ENCODE data around the gene CPNE7. TPM values are rescaled to one million over a fixed set of nuclear protein-coding genes. Genes with fewer than 3 reads are reported as not detected.

Gene CPNE7
- total RNA-seq, 1 experiment from 2014 or later, result 40.4 TPM

DNA sequence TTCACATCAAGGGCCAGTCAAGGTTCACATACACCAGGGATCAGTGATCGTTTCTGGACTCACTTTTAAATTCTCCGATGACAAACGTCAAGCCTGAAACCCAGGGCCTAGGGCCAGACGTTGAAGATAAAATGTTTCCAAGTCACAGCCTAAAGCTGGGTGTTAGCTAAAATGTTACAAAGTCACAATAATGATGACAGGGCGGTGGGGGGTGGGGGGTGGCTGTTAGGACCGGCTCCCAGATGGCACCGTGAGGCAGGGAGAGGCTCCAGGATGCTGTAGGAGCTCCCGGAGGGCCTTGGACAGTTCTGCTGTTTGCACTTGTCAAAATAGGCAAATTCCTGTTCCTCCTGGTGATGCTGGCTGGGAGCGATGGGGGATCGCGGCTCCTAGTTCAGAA, 31.4 kb upstream of the CPNE7 start:
- Histone ChIP-seq H3K4me3 (ENCODE audit: low read depth, low read length) (no peak overlapping the region), H3K4me1 (no peaks in the 10 kb centered on the region), H3K27me3 (replicated peaks; ENCODE audit: control insufficient read depth, insufficient read depth, low read length) (no peaks in the 10 kb centered on the region), H3K9me3 (no peaks in the 10 kb centered on the region), H3K36me3 (ENCODE audit: control insufficient read depth, insufficient read depth, low read length) (peaks cover 6% of the 10 kb centered on the region; the same call in 1 of the 2 replicates)
- ChIA-PET CTCF (no interaction called here), POLR2A (no interaction called here)
- TF ChIP-seq, protein P1, sequence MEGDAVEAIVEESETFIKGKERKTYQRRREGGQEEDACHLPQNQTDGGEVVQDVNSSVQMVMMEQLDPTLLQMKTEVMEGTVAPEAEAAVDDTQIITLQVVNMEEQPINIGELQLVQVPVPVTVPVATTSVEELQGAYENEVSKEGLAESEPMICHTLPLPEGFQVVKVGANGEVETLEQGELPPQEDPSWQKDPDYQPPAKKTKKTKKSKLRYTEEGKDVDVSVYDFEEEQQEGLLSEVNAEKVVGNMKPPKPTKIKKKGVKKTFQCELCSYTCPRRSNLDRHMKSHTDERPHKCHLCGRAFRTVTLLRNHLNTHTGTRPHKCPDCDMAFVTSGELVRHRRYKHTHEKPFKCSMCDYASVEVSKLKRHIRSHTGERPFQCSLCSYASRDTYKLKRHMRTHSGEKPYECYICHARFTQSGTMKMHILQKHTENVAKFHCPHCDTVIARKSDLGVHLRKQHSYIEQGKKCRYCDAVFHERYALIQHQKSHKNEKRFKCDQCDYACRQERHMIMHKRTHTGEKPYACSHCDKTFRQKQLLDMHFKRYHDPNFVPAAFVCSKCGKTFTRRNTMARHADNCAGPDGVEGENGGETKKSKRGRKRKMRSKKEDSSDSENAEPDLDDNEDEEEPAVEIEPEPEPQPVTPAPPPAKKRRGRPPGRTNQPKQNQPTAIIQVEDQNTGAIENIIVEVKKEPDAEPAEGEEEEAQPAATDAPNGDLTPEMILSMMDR (IDR thresholded peaks at IDR 0.05; ENCODE audit: insufficient read depth in 1 of 2, low read depth in 1 of 2, low read length in 1 of 2, severe bottlenecking in 1 of 2, unreplicated experiment in 1 of 2), result no peak
- H3K36me3 Mint-ChIP-seq (ENCODE audit: insufficient read depth, unreplicated experiment), result peaks cover 81% of the 10 kb centered on the region
- BruUV-seq (replicated peaks), result no TSS peak
- intact Hi-C loops (cut with micrococcal nuclease; ENCODE audit: unreplicated experiment), result no loop called here
- DNase-seq, result no peak
- H3K27me3 Mint-ChIP-seq (ENCODE audit: insufficient read depth, unreplicated experiment), result no peaks in the 10 kb centered on the region
- H3K4me3 Mint-ChIP-seq (ENCODE audit: unreplicated experiment), result no peak overlapping the region
- H3K4me1 Mint-ChIP-seq (ENCODE audit: low read depth, unreplicated experiment), result no peaks in the 10 kb centered on the region
- no peaks in the 10 kb centered on the region for H3K9me3 Mint-ChIP-seq (ENCODE audit: unreplicated experiment)
- no peak overlapping the region for H3K27ac Mint-ChIP-seq (ENCODE audit: unreplicated experiment)

DNA sequence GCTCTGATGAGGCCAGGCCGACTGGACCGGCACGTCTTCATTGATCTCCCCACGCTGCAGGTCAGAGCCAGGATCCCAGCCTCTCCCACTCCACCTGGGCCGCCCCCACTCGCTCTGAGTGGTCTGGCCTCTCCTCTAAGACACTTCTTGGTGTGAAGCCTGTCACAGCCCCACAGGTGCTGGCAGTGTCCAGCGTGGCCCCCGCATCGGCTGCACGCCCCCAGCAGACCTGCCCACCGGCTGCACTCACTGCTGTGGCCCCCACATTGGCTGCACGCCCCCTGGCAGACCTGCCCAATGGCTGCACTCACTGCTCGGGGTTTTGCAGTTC, 30.9 kb upstream of the CPNE7 start:
- ChIA-PET POLR2A (no interaction called here), CTCF (no interaction called here)
- no TSS peak for BruUV-seq (replicated peaks)
- H3K27me3 ChIP-seq (replicated peaks; ENCODE audit: control insufficient read depth, insufficient read depth, low read length), result no peaks in the 10 kb centered on the region
- Mint-ChIP-seq H3K9me3 (ENCODE audit: unreplicated experiment) (no peaks in the 10 kb centered on the region), H3K4me3 (ENCODE audit: unreplicated experiment) (no peak overlapping the region), H3K27me3 (ENCODE audit: insufficient read depth, unreplicated experiment) (no peaks in the 10 kb centered on the region), H3K36me3 (ENCODE audit: insufficient read depth, unreplicated experiment) (peaks cover 83% of the 10 kb centered on the region), H3K4me1 (ENCODE audit: low read depth, unreplicated experiment) (no peaks in the 10 kb centered on the region), H3K27ac (ENCODE audit: unreplicated experiment) (no peak overlapping the region)
- TF ChIP-seq, protein P1 (IDR thresholded peaks at IDR 0.05; ENCODE audit: insufficient read depth in 1 of 2, low read depth in 1 of 2, low read length in 1 of 2, severe bottlenecking in 1 of 2, unreplicated experiment in 1 of 2), result no peak
- H3K9me3 ChIP-seq, result no peaks in the 10 kb centered on the region
- intact Hi-C loops (cut with micrococcal nuclease; ENCODE audit: unreplicated experiment), result no loop called here
- H3K4me1 ChIP-seq, result no peaks in the 10 kb centered on the region
- no peak for DNase-seq
- no peak overlapping the region for H3K4me3 ChIP-seq (ENCODE audit: low read depth, low read length)
- peaks cover 6% of the 10 kb centered on the region; the same call in 1 of the 2 replicates for H3K36me3 ChIP-seq (ENCODE audit: control insufficient read depth, insufficient read depth, low read length)

DNA sequence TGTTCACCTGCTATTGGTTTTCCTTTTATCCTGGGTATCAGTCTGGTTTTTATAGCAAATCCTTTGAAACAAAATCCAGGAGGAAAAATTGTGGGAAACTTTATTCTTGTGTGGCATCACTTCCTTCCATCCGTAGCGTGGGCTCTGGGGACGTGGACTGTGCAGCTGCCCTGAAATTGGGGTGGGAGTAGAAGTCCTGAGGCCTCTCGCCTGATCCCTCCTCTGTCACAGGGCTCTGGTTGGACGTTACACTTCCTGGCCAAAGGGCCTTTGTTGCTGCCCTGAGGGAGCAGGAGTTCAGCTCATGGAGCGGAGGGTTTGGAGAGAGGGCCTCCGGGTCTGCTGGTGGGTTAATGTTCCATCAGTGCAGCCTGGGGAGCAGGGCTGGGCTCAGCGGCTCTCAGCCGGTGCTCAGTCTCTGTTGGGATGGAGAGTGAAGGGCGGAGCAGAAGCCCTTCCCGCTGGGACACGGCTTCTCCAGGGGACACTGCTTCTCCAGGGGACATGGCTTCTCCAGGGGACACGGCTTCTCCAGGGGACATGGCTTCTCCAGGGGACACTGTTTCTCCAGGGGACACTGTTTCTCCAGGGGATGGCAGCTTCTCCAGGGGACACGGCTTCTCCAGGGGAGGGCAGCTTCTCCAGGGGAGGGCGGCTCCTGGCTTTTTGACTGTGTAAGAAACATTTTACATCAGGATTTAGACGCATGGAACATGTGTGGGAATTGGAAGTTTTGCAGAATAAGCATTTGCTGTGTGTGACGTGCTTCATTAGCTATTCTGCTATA, 30.3 kb upstream of the CPNE7 start:
- CTCF ChIA-PET, result no interaction called here
- Histone ChIP-seq H3K9me3 (no peaks in the 10 kb centered on the region), H3K4me1 (no peaks in the 10 kb centered on the region), H3K36me3 (ENCODE audit: control insufficient read depth, insufficient read depth, low read length) (peaks cover 6% of the 10 kb centered on the region; the same call in 1 of the 2 replicates), H3K4me3 (ENCODE audit: low read depth, low read length) (no peak overlapping the region), H3K27me3 (replicated peaks; ENCODE audit: control insufficient read depth, insufficient read depth, low read length) (no peaks in the 10 kb centered on the region)
- Mint-ChIP-seq H3K27ac (ENCODE audit: unreplicated experiment) (no peak overlapping the region), H3K4me3 (ENCODE audit: unreplicated experiment) (no peak overlapping the region), H3K36me3 (ENCODE audit: insufficient read depth, unreplicated experiment) (peaks cover 83% of the 10 kb centered on the region), H3K4me1 (ENCODE audit: low read depth, unreplicated experiment) (no peaks in the 10 kb centered on the region), H3K27me3 (ENCODE audit: insufficient read depth, unreplicated experiment) (no peaks in the 10 kb centered on the region), H3K9me3 (ENCODE audit: unreplicated experiment) (no peaks in the 10 kb centered on the region)
- POLR2A ChIA-PET, result interaction anchor here (0.5 kb wide), 1 partner anchor 427 kb away, joined by 7 read pairs; no protein-coding TSS in a partner anchor
- no peak for DNase-seq
- intact Hi-C loops (cut with micrococcal nuclease; ENCODE audit: unreplicated experiment), result no loop called here
- TF ChIP-seq, protein P1 (IDR thresholded peaks at IDR 0.05; ENCODE audit: insufficient read depth in 1 of 2, low read depth in 1 of 2, low read length in 1 of 2, severe bottlenecking in 1 of 2, unreplicated experiment in 1 of 2), result no peak
- BruUV-seq (replicated peaks), result no TSS peak

Data from Caco-2 (cell line).